MV-4-11 (cell line): ENCODE measurements around the gene SARS1.

Source experiments
- DNase-seq: peaks from one replicate; lab custom pipeline; 2025; lab: John Stamatoyannopoulos, UW

SARS1 gene

GRCh38 chr1:109225711-109226445 lies 12.2 kb downstream of the SARS1 start:
- DNase-seq: no peak

- DNase-seq: no peak
Observed at GRCh38 chr1:109228167-109228566, 14.4 kb downstream of the SARS1 start.

DNA sequence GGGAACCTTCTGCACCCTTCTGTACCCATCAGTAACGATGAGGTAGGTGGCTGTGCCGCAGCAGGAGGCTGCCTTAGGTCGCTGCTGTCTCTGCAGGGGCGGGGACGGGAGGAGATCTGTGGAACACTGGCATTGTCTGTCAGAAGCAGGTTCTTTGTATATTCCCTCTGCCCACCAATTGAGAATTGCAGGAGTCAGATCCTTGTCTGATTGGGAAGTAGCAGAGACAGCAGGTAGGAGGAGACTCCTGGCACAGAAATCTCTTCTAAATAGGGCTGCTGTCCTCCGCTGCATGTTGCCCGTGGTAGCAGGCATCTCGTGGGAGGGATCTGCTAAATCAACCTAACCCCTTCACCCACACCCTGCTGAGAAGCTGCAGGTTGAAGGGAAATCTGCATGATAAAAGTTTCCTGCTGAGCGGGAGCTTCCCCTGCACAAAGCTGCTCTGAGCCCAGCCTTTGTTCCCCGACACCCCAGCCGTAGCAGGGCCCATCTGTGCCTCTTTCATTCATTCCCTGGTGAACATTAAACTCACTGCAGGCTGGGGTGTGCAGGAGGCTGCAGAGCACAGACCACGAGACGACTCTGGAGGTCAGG lies 15.9 kb downstream of the SARS1 start:
- DNase-seq: no peak

GRCh38 chr1:109231066-109231465 lies 17.3 kb downstream of the SARS1 start:
- DNase-seq: no peak

GRCh38 chr1:109235137-109235536 lies 21.4 kb downstream of the SARS1 start:
- no peak for DNase-seq

DNA sequence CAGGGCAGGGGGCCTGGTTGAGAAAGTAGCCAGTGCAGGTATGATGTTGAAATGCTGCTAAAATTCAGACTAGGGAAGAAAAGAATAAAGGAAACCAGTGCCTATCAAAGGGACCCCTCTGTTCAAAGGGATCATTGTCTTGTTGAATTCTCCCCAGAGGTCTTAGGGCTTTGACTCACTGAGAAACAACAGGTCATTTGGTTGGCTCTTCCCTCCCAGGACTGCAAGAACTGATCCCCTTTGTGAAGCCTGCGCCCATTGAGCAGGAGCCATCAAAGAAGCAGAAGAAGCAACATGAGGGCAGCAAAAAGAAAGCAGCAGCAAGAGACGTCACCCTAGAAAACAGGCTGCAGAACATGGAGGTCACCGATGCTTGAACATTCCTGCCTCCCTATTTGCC lies 23.8 kb downstream of the SARS1 start:
- no peak for DNase-seq

- DNase-seq: no peak
Observed at GRCh38 chr1:109238382-109238781, 24.7 kb downstream of the SARS1 start.

DNA sequence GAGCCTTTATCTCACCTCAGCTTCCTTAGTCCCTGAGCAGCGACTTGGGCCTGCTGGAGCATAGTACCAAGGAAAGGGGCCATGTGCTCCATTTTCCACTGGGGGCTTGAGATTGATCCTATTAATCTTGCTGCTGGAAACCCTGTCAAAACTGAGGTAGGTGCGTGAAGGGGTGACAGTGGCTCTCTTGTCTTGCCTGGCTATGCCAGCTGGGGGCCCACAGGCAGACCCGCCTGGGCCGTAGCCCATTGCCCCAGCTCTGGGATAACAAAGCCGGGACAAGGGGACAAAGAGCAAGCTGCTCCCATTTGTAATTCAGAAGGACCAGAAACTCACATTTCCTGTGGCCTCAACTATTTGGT lies 25.3 kb downstream of the SARS1 start:
- no peak for DNase-seq

DNA sequence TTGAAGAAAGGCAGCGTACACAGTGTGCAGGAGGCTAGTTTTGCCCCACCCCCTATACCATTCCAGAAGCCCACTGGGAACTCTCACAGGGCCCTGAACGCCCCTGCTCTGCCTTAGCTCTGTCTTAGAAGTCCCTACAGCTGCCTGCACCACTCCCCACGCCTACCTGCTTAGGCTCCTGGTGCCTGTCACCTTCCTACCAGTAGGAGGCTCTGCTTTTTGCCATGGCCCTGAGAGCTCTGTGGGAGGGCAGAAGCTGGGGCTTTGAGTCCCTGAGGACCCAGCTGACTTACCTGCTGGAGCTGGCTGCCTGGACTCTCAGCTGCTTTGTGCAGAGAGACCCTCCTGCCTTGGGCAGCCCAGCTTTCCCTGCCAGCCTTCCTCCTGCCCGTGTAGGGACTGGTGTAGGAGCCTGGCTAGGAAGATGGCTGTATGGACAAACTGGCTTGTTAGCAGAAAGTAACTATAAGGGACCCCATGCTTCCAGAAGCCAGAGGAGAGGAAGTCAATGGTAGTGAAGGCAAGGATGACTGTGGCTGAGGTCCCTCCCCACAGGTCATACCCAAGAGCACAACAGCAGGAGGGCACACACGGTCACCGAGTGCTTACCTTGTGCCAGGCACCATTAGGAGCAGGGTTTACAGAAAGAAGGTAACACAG lies 25.8 kb downstream of the SARS1 start:
- no peak for DNase-seq

GRCh38 chr1:109240158-109241152 lies 26.7 kb downstream of the SARS1 start:
- DNase-seq: peak; percentile 14

DNA sequence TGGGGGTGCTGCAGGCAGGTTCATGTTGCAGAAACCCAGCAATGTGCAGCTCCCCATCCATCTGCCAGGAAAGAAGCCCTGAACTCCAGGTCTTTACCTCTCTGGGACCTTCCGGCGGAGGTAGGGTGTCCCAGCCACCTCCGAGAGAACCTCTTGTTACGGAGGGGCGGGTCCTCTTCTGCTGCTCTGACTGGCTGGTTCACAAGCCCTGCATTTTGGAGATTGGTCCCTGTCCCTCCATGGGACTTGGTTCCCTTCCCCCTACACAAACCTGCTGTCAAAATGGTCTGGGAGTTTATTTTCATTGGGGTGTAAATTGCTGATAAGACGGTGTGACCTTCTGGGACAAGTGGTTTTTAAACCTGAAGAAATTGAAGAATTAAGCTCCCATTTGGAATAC lies 27.6 kb downstream of the SARS1 start:
- DNase-seq: no peak

DNA sequence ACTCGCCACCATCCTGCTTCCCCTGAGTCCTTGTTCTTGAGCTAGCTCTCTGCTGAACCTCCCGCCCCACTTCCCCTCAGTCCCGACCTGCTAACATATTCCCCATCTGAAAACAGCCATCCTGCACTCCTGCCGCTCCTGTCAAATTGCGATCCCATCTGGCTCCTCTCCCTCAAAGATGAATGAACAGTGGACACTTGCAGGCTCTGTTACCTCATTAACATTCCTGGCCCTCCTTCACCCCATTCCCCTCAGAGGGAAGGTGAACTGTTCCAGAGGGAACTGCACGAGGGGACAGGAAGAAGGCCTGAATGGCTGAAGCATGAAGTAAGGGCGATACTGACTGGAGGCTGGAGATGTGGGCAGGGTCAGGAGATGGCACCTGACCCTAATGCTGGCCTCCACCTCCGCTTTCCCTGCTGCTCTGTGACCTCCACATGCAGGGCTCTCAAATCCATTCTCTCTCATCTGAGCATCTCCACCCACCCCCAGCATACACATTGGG lies 28.2 kb downstream of the SARS1 start:
- DNase-seq: no peak

DNA sequence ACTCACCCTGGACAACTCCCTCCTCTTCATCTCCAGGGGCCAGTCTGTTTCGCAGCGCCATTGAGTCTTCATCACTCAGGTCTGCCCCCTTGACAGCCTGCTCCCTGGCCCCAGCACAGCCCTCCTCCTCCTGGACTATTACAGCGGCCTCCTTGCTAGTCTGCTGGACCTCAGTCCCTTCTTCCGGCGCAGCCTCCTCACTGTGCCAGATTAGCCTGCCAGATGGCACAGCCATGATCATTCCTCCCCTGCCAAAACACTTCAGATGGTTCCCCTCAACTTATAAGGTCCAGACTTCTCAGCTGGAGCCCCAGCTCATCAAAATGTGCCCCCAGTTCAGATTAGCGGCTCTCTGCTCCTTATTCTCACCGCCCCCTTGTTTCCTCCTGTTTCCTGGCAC lies 28.7 kb downstream of the SARS1 start:
- DNase-seq: no peak

DNA sequence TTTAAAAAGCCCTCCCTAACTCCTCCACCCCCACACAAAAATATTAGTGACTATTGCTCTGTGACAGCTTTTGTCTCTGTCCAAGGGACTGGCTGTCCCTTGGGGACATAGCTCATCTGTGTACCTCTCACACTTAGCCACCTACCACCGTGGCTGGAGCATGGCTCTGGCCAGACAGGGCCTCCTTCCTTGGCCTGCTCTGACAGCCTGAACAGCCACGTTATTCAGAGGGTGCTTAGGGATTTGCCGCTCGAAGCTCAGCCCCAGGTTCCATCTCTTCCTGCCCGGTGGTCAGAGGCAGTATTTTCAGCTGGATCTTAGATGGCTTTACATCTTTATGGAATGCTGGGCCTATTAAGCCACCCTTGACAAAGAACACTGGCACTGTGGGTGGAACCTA lies 29.5 kb downstream of the SARS1 start:
- DNase-seq: no peak

- no peak for DNase-seq
Observed at GRCh38 chr1:109243860-109244552, 30.3 kb downstream of the SARS1 start.

DNA sequence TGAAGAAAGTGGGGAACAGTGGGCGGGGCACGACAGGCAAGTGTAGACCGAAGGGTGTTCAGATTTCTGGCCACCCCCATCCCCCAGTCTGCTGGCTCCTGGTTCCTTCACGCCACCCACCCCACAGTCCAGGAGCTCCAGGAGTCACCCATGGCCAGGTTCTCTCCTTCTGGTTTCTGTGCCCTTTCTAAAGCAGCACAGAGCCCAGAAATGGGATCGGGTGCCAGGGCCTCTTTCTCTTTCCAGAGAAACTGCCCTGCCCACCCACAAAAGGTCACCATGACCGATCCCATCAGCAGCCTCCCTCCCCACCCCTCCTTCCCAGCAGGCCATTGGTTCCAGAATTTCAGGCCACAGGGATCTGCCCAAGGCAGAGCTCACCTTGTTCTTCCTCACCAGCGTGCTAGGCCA lies 32.4 kb downstream of the SARS1 start:
- no peak for DNase-seq

DNA sequence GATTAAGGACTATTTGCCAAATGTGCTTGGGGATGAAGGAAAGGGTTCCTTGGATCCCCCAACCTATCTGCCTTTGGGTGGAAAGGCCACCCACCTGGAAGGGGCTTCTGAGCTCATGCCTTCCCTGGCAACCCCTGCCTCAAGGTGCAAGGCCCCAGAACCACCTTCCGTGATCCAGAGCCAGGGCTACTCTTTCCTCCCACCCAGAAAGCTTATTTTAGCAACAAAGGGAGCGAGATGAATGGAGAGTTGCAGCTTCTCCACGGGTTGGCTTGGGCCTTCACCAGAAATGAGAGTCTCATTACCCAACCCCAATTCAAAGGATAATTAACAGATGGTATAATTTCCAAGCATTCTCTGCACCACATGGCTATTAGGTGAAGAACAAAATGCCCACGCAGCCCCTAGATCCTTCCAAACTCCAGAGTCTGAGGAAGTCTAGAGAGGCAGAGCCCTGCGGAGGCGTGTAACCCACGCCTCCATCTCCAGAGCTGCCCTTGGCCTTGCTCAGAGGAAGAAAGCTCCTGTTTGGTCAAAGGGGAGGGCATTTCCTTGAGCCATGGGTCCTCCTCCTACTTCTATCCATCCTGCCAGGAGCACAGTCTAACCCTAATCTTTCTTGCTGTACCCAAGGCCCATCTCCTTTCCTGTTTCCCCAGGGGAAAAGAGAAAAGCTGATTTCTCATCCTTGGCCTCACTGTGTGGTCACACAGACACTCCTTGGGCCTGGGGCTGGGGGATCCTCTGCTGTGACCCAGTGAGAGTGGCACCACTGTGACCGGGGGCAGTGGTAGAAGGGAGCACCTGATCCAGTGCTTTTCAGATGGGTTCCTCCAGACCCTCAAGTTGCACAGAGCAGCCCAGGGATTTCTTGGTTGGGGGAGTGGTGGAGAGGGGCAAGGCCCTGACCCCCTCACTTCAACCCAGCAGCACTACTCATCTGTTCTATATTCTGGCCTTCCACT lies 34.0 kb downstream of the SARS1 start:
- no peak for DNase-seq

GRCh38 chr1:109248444-109248796 lies 34.7 kb downstream of the SARS1 start:
- DNase-seq: no peak

DNA sequence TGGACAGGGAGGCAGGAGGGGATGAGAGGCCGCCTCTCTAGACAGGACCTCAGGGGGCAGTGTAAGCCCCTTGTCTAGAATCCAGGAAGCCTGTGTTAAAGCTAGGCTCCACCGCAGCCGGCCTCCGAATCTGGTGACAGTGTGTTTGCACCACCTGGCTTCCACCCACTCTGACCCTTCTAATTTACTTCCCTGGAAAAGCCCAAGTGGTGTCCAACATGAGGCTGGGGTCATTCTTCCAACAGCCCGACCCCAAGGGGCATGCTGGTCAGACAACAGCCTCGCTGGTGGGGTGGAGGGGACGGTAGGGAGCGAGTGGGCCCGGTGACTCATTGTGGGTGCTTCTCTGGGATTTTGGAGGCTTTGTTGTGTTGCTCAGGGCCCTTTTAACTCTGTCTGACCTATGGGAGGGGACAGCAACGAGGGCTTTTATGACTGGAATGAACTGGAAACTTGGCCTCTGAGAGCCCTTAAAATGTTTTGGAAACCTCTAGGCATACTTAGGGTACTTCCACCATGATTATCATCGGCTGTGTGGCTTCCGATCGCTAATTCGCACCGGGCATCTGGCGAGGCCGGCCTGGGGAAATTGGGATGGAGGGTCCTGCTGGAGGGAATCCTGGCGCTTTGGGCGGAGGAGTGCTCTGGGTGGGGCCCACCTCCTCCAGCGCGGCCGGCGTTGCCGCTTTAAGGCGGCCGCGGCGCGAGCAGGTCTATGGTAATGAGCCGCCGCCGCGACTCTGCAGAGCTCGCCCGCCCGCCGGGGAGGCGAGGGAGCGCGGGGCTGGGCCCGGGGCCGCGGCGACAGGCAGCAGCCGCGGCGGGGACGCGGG lies 35.3 kb downstream of the SARS1 start, which contains the start of gene CELSR2:
TSS of gene CELSR2 (plus strand) at position 743 of the 833 bp plus-strand sequence. CDS start 541 bp downstream, outside the sequence.
- DNase-seq: peak; percentile 44
